Esophagus squamous epithelium (tissue), 5 donors: ENCODE data around the gene KCNS1. TPM values are rescaled to one million over a fixed set of nuclear protein-coding genes. Genes with fewer than 3 reads are reported as not detected.

Experiments
- DNase-seq: peaks from one replicate; lab custom pipeline; 2025; lab: John Stamatoyannopoulos, UW
- H3K27ac ChIP-seq, 4 donors: fragments of 200-600 bp; sonication (generic); one replicate each; pipeline ENCODE4 v1.5.1; 2016 to 2019; ENCODE audit warnings: mild to moderate bottlenecking in 1 of 4
- H3K27me3 ChIP-seq, 4 donors: fragments of 200-600 bp; sonication (generic); 1 replicate in 3 of 4; 2 replicates in 1 of 4; pipeline versions ENCODE4 v1.5.1 to v1.6.0; 2017 to 2021; ENCODE audit warnings: antibody characterized with exemption in 1 of 4
- H3K36me3 ChIP-seq, 3 donors: fragments of 200-600 bp; sonication (generic); one replicate each; pipeline ENCODE4 v1.5.1; 2016 to 2019
- H3K4me1 ChIP-seq, 3 donors: fragments of 200-600 bp; sonication (generic); one replicate each; pipeline ENCODE4 v1.5.1; 2017 to 2019
- H3K4me3 ChIP-seq, 4 donors: fragments of 200-600 bp; sonication (generic); 1 replicate in 3 of 4; 2 replicates in 1 of 4; pipeline ENCODE4 v1.5.1; 2016 to 2019; ENCODE audit warnings: mild to moderate bottlenecking in 2 of 4, moderate library complexity in 1 of 4
- H3K9me3 ChIP-seq, 3 donors: fragments of 200-600 bp; sonication (generic); one replicate each; pipeline ENCODE4 v1.5.1; 2016 to 2019
- POLR2A ChIP-seq, 4 donors: fragments of 450-650 bp; IDR thresholded peaks; one replicate each; pipeline ENCODE4 v1.6.1; 2017; ENCODE audit warnings: antibody characterized with exemption in 4 of 4, mild to moderate bottlenecking in 4 of 4, moderate library complexity in 3 of 4
- WGBS, 2 donors: methylation state at CpG; one replicate each; pipeline ENCODE4 v1.1.5; 2018; 5-methylcytosine and 5-hydroxymethylcytosine counted together
- intact Hi-C: fragments of 100-400 bp; cut with DNase I; formaldehyde crosslinking; loops from one replicate; pipeline ENCODE4 v1.15.0; 2022
- total RNA-seq, 4 donors: library from RNA; depleted of rRNA; stranded (reverse); fragments of >200 nt; gene quantifications; one replicate each; pipeline ENCODE4 v1.1.0, GENCODE V29; 2016
- TF ChIP-seq, protein P1 (sequence below), 6 experiments: fragments of 450-650 bp in 4 of 6; fragments of 200-600 bp in 2 of 6; sonication (generic) in 2 of 6; IDR thresholded peaks; one replicate each; pipeline ENCODE4 v1.5.1; 2016 to 2019; ENCODE audit warnings: antibody characterized with exemption in 6 of 6, mild to moderate bottlenecking in 4 of 6, moderate library complexity in 4 of 6
- donor health status: DM: yes; HTN: yes; CAD: no.

KCNS1 gene
- total RNA-seq, 4 donors from 2014 or later = 0.22 to 0.80 (median 0.29) TPM; not detected in 1

DNA sequence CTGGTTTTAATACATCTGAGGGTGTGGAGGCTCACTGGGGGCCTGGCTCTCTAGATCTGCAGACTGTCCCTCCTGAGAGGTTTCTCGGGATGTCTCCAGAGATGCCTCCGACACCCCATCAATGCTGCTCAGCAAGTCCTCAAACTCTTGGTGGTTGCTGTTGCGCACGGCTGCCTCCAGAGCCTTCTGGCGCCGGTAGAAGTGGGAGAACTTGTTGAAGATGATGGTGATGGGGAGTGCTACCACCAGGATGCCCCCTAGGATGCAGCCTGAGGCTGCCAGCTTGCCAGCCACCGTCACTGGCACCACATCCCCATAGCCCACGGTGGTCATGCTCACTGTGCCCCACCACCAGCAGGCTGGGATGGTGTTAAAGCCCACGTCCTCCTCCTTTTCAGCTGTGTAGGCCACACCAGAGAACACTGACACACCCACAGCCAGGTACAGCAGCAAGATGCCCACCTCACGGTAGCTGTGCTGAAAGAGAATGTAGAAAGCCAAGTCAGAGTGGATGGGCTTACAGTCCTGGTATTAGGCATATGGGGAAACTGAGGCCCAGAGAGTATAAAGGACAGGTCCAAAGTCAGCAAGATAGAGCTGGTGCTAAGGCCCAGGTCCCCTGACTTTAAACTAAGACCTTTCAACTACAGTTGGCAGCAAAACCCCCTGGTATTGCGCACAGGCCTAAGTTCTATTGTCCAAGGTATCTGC is 5.9 kb downstream of the KCNS1 start:
- DNase-seq = no peak
- no peak overlapping the region for H3K27ac ChIP-seq
- TF ChIP-seq, protein P1, sequence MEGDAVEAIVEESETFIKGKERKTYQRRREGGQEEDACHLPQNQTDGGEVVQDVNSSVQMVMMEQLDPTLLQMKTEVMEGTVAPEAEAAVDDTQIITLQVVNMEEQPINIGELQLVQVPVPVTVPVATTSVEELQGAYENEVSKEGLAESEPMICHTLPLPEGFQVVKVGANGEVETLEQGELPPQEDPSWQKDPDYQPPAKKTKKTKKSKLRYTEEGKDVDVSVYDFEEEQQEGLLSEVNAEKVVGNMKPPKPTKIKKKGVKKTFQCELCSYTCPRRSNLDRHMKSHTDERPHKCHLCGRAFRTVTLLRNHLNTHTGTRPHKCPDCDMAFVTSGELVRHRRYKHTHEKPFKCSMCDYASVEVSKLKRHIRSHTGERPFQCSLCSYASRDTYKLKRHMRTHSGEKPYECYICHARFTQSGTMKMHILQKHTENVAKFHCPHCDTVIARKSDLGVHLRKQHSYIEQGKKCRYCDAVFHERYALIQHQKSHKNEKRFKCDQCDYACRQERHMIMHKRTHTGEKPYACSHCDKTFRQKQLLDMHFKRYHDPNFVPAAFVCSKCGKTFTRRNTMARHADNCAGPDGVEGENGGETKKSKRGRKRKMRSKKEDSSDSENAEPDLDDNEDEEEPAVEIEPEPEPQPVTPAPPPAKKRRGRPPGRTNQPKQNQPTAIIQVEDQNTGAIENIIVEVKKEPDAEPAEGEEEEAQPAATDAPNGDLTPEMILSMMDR (IDR thresholded peaks at IDR 0.05) = no peak
- TF ChIP-seq POLR2A (IDR thresholded peaks at IDR 0.05) = no peak
- no peaks in the 10 kb centered on the region for H3K9me3 ChIP-seq
- peaks cover 3 to 14% (median 10%) of the 10 kb centered on the region in 3 donors for H3K4me1 ChIP-seq
- intact Hi-C loops = loop anchor here (10.0 kb wide), 1 partner anchor 50 kb away; no protein-coding TSS in a partner anchor
- peaks cover 0 to 42% (median 8%) of the 10 kb centered on the region in 4 donors for H3K27me3 ChIP-seq
- H3K4me3 ChIP-seq = no peak overlapping the region
- WGBS, 2 donors = 94% methylated on average over 4 to 7 of the region's 11 CpGs
- no peaks in the 10 kb centered on the region for H3K36me3 ChIP-seq

DNA sequence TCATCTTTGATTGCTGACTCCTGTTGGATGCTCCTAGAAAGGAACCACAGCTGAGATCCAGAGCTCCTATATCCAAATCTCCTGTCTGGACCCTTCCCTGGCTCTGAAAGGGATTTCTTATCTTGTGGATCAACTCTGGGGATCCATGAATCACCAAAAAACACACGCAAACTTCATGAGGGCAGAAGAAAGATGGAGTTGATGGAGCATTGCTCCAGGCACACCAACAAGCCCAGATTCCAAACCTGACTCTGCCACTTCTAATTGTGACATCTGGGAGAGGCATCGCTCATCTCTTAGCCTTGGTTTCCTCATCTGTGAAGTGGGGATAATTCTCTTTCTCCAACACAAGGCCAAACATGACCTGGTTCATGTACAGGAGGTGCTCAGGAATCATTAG is 6.7 kb downstream of the KCNS1 start:
- no peak overlapping the region for H3K4me3 ChIP-seq
- TF ChIP-seq, protein P1 (IDR thresholded peaks at IDR 0.05) = no peak
- no peak for TF ChIP-seq POLR2A (IDR thresholded peaks at IDR 0.05)
- H3K4me1 ChIP-seq = peaks cover 3 to 14% (median 10%) of the 10 kb centered on the region in 3 donors
- no peak overlapping the region for H3K27ac ChIP-seq
- intact Hi-C loops = loop anchor here (10.0 kb wide), 1 partner anchor 49 kb away; no protein-coding TSS in a partner anchor
- no peaks in the 10 kb centered on the region for H3K36me3 ChIP-seq
- H3K27me3 ChIP-seq = peaks cover 0 to 34% (median 8%) of the 10 kb centered on the region in 4 donors
- 92 to 100% methylated on average over 1 to 2 of the region's 2 CpGs for WGBS, 2 donors
- no peaks in the 10 kb centered on the region for H3K9me3 ChIP-seq
- DNase-seq = no peak

DNA sequence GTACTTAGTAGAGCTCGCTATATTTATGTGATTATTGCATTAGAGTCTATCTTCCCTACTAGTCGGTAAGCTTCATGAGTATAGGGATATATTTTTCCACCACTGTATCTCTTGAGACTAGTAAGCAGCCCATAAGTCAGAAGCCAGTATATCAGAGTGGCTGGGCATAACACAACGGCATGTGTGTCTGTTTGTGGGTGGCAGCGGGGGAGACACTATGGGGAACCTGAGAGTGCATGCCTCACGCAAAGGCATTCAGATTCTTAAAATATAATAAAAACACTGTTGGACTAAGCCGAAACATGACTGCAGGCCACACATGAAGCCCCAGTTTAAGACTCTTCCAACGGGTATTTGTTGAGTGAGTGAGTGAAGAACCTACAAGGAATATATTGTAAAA is 8.0 kb downstream of the KCNS1 start:
- peaks cover 0 to 12% (median 3%) of the 10 kb centered on the region in 3 donors for H3K4me1 ChIP-seq
- H3K27me3 ChIP-seq = peaks cover 0 to 21% (median 3%) of the 10 kb centered on the region in 4 donors
- no peak for TF ChIP-seq POLR2A (IDR thresholded peaks at IDR 0.05)
- TF ChIP-seq, protein P1 (IDR thresholded peaks at IDR 0.05) = no peak
- 91 to 94% methylated on average over 6 to 7 of the region's 7 CpGs for WGBS, 2 donors
- H3K4me3 ChIP-seq = no peak overlapping the region
- H3K27ac ChIP-seq = no peak overlapping the region
- no peaks in the 10 kb centered on the region for H3K9me3 ChIP-seq
- intact Hi-C loops = loop anchor here (10.0 kb wide), 1 partner anchor 48 kb away; no protein-coding TSS in a partner anchor
- no peaks in the 10 kb centered on the region for H3K36me3 ChIP-seq
- DNase-seq = no peak

DNA sequence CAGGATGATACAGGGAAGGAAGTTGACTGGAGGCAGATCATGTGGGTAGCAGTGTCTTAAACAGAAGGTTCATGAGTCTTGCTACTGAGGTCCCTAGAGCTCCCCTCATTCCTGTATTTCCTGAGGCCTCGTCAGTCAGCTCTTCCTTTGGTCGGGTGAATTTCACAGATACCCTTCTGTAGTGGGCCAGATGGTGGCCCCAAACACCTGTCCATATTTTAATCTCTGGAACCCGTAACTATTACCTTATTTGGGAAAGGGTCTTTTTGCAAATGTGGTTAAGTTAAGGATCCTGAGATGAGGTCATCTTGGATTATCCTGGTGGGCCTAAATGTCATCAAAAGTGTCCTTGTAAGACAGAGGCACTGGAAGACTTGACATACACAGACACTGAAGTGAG is 9.6 kb downstream of the KCNS1 start:
- H3K27me3 ChIP-seq = peaks cover 0 to 6% (median 0%) of the 10 kb centered on the region in 4 donors
- TF ChIP-seq, protein P1 (IDR thresholded peaks at IDR 0.05) = no peak
- no peak for TF ChIP-seq POLR2A (IDR thresholded peaks at IDR 0.05)
- no peak for DNase-seq
- H3K27ac ChIP-seq = no peak overlapping the region
- no peak overlapping the region for H3K4me3 ChIP-seq
- 74 to 82% methylated on average over 3 of the region's 3 CpGs for WGBS, 2 donors
- H3K4me1 ChIP-seq = peaks cover 0 to 8% (median 3%) of the 10 kb centered on the region in 3 donors
- no peaks in the 10 kb centered on the region for H3K36me3 ChIP-seq
- H3K9me3 ChIP-seq = no peaks in the 10 kb centered on the region
- intact Hi-C loops = loop anchor here (10.0 kb wide), 1 partner anchor 47 kb away; no protein-coding TSS in a partner anchor

DNA sequence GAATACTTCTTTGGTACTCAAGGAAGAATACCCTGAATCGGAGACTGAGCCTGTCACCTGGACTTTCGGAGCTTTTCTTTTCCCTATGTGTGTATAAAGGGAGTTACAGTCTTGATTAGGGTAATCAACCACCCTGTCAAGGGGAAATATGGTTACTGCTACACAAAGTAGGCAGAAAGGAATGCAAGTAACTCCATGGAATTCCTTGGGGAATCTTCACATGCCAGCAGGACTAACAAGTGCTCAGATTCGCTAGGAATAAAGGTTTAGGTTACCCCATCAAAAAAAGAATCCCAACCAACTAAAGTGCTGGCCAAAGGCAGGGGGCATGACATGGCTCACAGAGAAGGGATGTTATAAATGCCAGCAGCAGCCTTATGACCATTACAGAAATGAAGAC is 10.4 kb downstream of the KCNS1 start:
- WGBS, 2 donors = 90 to 96% methylated on average over 3 of the region's 3 CpGs
- H3K27ac ChIP-seq = no peak overlapping the region

More for the DNA sequence above, 10.4 kb downstream of the KCNS1 start:
- no peaks in the 10 kb centered on the region for H3K27me3 ChIP-seq
- no peaks in the 10 kb centered on the region for H3K36me3 ChIP-seq
- intact Hi-C loops = loop anchor here (10.0 kb wide), 1 partner anchor 46 kb away; no protein-coding TSS in a partner anchor
- H3K9me3 ChIP-seq = no peaks in the 10 kb centered on the region
- H3K4me3 ChIP-seq = no peak overlapping the region
- H3K4me1 ChIP-seq = peaks cover 0 to 8% (median under 1%) of the 10 kb centered on the region in 3 donors
- TF ChIP-seq POLR2A (IDR thresholded peaks at IDR 0.05) = no peak
- TF ChIP-seq, protein P1 (IDR thresholded peaks at IDR 0.05) = no peak
- no peak for DNase-seq
